SK-N-SH treated with all-trans-retinoic acid at 6 μM for 48 hours (cell line): ENCODE results near the gene KCNMB1.

Source experiments
- ATAC-seq: fragments of 200-7000 bp; cut with Tn5 transposase; 3 replicates; pipeline ENCODE4 v1.9.1; 2020; ENCODE audit warnings: mild to moderate bottlenecking, moderate library complexity
- ARNTL ChIP-seq: fragments of 450-650 bp; formaldehyde crosslinking; IDR thresholded peaks from 2 replicates; pipeline ENCODE4 v1.5.0; 2020; ENCODE audit warnings: low read depth, mild to moderate bottlenecking, moderate library complexity, borderline replicate concordance
- BACH2 ChIP-seq: fragments of 250-450 bp; sonication (Bioruptor Pico); IDR thresholded peaks from 2 replicates; pipeline ENCODE4 v1.9.0; 2021; ENCODE audit warnings: mild to moderate bottlenecking, borderline replicate concordance
- CREB5 ChIP-seq: fragments of 250-450 bp; sonication (Bioruptor Pico); IDR thresholded peaks from 2 replicates; pipeline ENCODE4 v1.5.1; 2020; ENCODE audit warnings: low read depth, mild to moderate bottlenecking, moderate library complexity
- CSDC2 ChIP-seq: fragments of 250-450 bp; sonication (Bioruptor Pico); IDR thresholded peaks from 2 replicates; pipeline ENCODE4 v1.5.0; 2020; ENCODE audit warnings: mild to moderate bottlenecking, moderate library complexity
- CSRNP3 ChIP-seq: fragments of 250-450 bp; sonication (Bioruptor Pico); IDR thresholded peaks from 2 replicates; pipeline ENCODE4 v1.5.1; 2021; ENCODE audit warnings: mild to moderate bottlenecking, moderate library complexity
- ESRRG ChIP-seq: fragments of 250-450 bp; sonication (Bioruptor Pico); IDR thresholded peaks from 2 replicates; pipeline ENCODE4 v1.6.1; 2021; ENCODE audit warnings: mild to moderate bottlenecking
- GLIS3 ChIP-seq: fragments of 250-450 bp; sonication (Bioruptor Pico); IDR thresholded peaks from 2 replicates; pipeline ENCODE4 v1.5.0; 2020; ENCODE audit warnings: mild to moderate bottlenecking, moderate library complexity
- ISL1 ChIP-seq: fragments of 250-450 bp; sonication (Bioruptor Pico); IDR thresholded peaks from 2 replicates; pipeline ENCODE4 v2.1.2; 2022; ENCODE audit warnings: mild to moderate bottlenecking, moderate library complexity
- OSR1 ChIP-seq: fragments of 250-450 bp; sonication (Bioruptor Pico); IDR thresholded peaks from 2 replicates; pipeline ENCODE4 v1.8.0; 2022; ENCODE audit warnings: moderate library complexity, mild to moderate bottlenecking, inconsistent platforms
- PATZ1 ChIP-seq: fragments of 250-450 bp; sonication (Bioruptor Pico); IDR thresholded peaks from 2 replicates; pipeline ENCODE4 v1.8.0; 2020; ENCODE audit warnings: mild to moderate bottlenecking, moderate library complexity, borderline replicate concordance
- POU6F1 ChIP-seq: fragments of 250-450 bp; sonication (Bioruptor Pico); IDR thresholded peaks from 2 replicates; pipeline ENCODE4 v1.8.0; 2021; ENCODE audit warnings: low read depth, mild to moderate bottlenecking, moderate library complexity, borderline replicate concordance
- PPARA ChIP-seq: fragments of 250-450 bp; sonication (Bioruptor Pico); IDR thresholded peaks from 2 replicates; pipeline ENCODE4 v1.5.0; 2020; ENCODE audit warnings: mild to moderate bottlenecking, borderline replicate concordance
- RARB ChIP-seq: fragments of 250-450 bp; sonication (Bioruptor Pico); IDR thresholded peaks from 2 replicates; pipeline ENCODE4 v1.8.0; 2021; ENCODE audit warnings: mild to moderate bottlenecking, moderate library complexity
- SNAI2 ChIP-seq: fragments of 250-450 bp; sonication (Bioruptor Pico); IDR thresholded peaks from 2 replicates; pipeline ENCODE4 v1.5.0; 2020; ENCODE audit warnings: mild to moderate bottlenecking, moderate library complexity
- TCF4 ChIP-seq: fragments of 250-450 bp; sonication (Bioruptor Pico); IDR thresholded peaks from 2 replicates; pipeline ENCODE4 v1.8.0; 2021; ENCODE audit warnings: mild to moderate bottlenecking, moderate library complexity, borderline replicate concordance
- TOX ChIP-seq: fragments of 250-450 bp; sonication (Bioruptor Pico); IDR thresholded peaks from 2 replicates; pipeline ENCODE4 v1.8.0; 2021; ENCODE audit warnings: mild to moderate bottlenecking, moderate library complexity, borderline replicate concordance
- ZC3H10 ChIP-seq: fragments of 250-450 bp; sonication (Bioruptor Pico); IDR thresholded peaks from 2 replicates; pipeline ENCODE4 v1.5.1; 2021; ENCODE audit warnings: mild to moderate bottlenecking, moderate library complexity
- ZFP3 ChIP-seq: fragments of 250-450 bp; sonication (Bioruptor Pico); IDR thresholded peaks from 2 replicates; pipeline ENCODE4 v1.5.0; 2020; ENCODE audit warnings: mild to moderate bottlenecking, moderate library complexity
- ZFP30 ChIP-seq: fragments of 450-650 bp; formaldehyde crosslinking; IDR thresholded peaks from 2 replicates; pipeline ENCODE4 v1.5.0; 2022; ENCODE audit warnings: mild to moderate bottlenecking, moderate library complexity
- ZNF565 ChIP-seq: fragments of 450-650 bp; formaldehyde crosslinking; conservative IDR thresholded peaks from 2 replicates; pipeline ENCODE4 v1.5.0; 2020; ENCODE audit warnings: low read depth, mild to moderate bottlenecking, moderate library complexity
- ZNF70 ChIP-seq: fragments of 450-650 bp; formaldehyde crosslinking; IDR thresholded peaks from 2 replicates; pipeline ENCODE4 v1.5.0; 2020; ENCODE audit warnings: mild to moderate bottlenecking, moderate library complexity
- ZNF8 ChIP-seq: fragments of 450-650 bp; formaldehyde crosslinking; IDR thresholded peaks from 2 replicates; pipeline ENCODE4 v1.5.0; 2020; ENCODE audit warnings: mild to moderate bottlenecking, moderate library complexity

The KCNMB1 gene

GRCh38 chr5:170382790-170383189 is 6.4 kb downstream of the KCNMB1 start:
- ATAC-seq: no peak

GRCh38 chr5:170380361-170380951 is 8.7 kb downstream of the KCNMB1 start:
- no peak for TF ChIP-seq CSDC2 (CRISPR knock-in tag)
- no peak for TF ChIP-seq TCF4 (CRISPR knock-in tag)
- TF ChIP-seq ESRRG: no peak
- TF ChIP-seq ZC3H10 (CRISPR knock-in tag): no peak
- TF ChIP-seq BACH2 (CRISPR knock-in tag): no peak
- TF ChIP-seq ZNF565 (CRISPR knock-in tag): no peak
- no peak for TF ChIP-seq ZFP3 (CRISPR knock-in tag)
- TF ChIP-seq POU6F1 (CRISPR knock-in tag): no peak
- no peak for TF ChIP-seq SNAI2 (CRISPR knock-in tag)
- no peak for TF ChIP-seq ZNF8 (CRISPR knock-in tag)
- no peak for TF ChIP-seq ZFP30 (CRISPR knock-in tag)
- TF ChIP-seq ISL1 (CRISPR knock-in tag): no peak
- no peak for TF ChIP-seq RARB (CRISPR knock-in tag)
- TF ChIP-seq PPARA: no peak
- no peak for TF ChIP-seq TOX (CRISPR knock-in tag)
- no peak for TF ChIP-seq ZNF70
- TF ChIP-seq GLIS3 (CRISPR knock-in tag): no peak
- ATAC-seq: no peak

More at GRCh38 chr5:170382790-170383189, 6.4 kb downstream of the KCNMB1 start:
- no peak for TF ChIP-seq BACH2 (CRISPR knock-in tag)

- no peak for ATAC-seq
- TF ChIP-seq OSR1 (no peak), BACH2 (CRISPR knock-in tag) (no peak), PPARA (no peak), RARB (CRISPR knock-in tag) (no peak), ZFP30 (CRISPR knock-in tag) (no peak), ESRRG (no peak), POU6F1 (CRISPR knock-in tag) (no peak), ZNF70 (no peak), TCF4 (CRISPR knock-in tag) (no peak), TOX (CRISPR knock-in tag) (no peak), PATZ1 (CRISPR knock-in tag) (no peak), CSDC2 (CRISPR knock-in tag) (no peak), ZNF565 (CRISPR knock-in tag) (no peak), ZFP3 (CRISPR knock-in tag) (no peak), CREB5 (CRISPR knock-in tag) (no peak), ZNF8 (CRISPR knock-in tag) (no peak), ARNTL (no peak), ISL1 (CRISPR knock-in tag) (no peak), SNAI2 (CRISPR knock-in tag) (no peak), GLIS3 (CRISPR knock-in tag) (no peak)
These were observed 10.4 kb downstream of the KCNMB1 start for GRCh38 chr5:170378740-170379139.

- ATAC-seq: no peak
- TF ChIP-seq ZFP30 (CRISPR knock-in tag) (no peak), ISL1 (CRISPR knock-in tag) (no peak), TCF4 (CRISPR knock-in tag) (no peak), POU6F1 (CRISPR knock-in tag) (no peak), BACH2 (CRISPR knock-in tag) (no peak), OSR1 (no peak), ESRRG (no peak), CSDC2 (CRISPR knock-in tag) (no peak), CREB5 (CRISPR knock-in tag) (no peak), ZC3H10 (CRISPR knock-in tag) (no peak), ARNTL (no peak), TOX (CRISPR knock-in tag) (no peak), PPARA (no peak), ZFP3 (CRISPR knock-in tag) (no peak), CSRNP3 (no peak)
These were observed 12.1 kb downstream of the KCNMB1 start for GRCh38 chr5:170377027-170377426.
